ENCODE results near the gene SUPT3H. TPM values are rescaled to one million over a fixed set of nuclear protein-coding genes. Genes with fewer than 3 reads are reported as not detected.
A peak's percentile ranks its signal among the peaks of the same experiment; 100 is the strongest.

SUPT3H gene
- total and polyA plus RNA-seq, 4 donors: 0.85 to 4.8 (median 2.4) TPM

- Histone ChIP-seq H3K36me3 (ENCODE audit: control insufficient read depth in 4 of 4, insufficient read depth in 3 of 4, low read depth in 1 of 4, low read length in 3 of 4) (no peaks in the 10 kb centered on the region), H3K9me3 (ENCODE audit: control insufficient read depth in 4 of 4, low read length in 3 of 4) (no peaks in the 10 kb centered on the region), H3K4me1 (ENCODE audit: control insufficient read depth in 4 of 4, insufficient read depth in 4 of 4, low read length in 3 of 4) (no peaks in the 10 kb centered on the region), H3K27ac (ENCODE audit: low read depth in 1 of 2, low read length in 2 of 2) (no peak overlapping the region), H3K27me3 (ENCODE audit: control insufficient read depth in 4 of 4, insufficient read depth in 4 of 4, low read length in 3 of 4) (no peaks in the 10 kb centered on the region), H3K9ac (ENCODE audit: low read depth in 1 of 2, low read length in 2 of 2) (no peak overlapping the region), H3K4me3 (ENCODE audit: low read depth in 1 of 3, low read length in 3 of 3) (no peak overlapping the region)
- no peak for DNase-seq (ENCODE audit: low spot score)
- 83% methylated on average over 2 of the region's 2 CpGs for WGBS
- peak; percentile 87 for TF ChIP-seq YY1 (IDR thresholded peaks at IDR 0.05)
- peak; percentile 19 to 41 for TF ChIP-seq HNF4A (conservative IDR thresholded peaks at IDR 0.05)
- peak; percentile 8 for TF ChIP-seq HNF4G (IDR thresholded peaks at IDR 0.05)
- TF ChIP-seq ZBTB33 (IDR thresholded peaks at IDR 0.05): no peak
- TF ChIP-seq FOXA1 (IDR thresholded peaks at IDR 0.05): no peak
- no peak for TF ChIP-seq CTCF (IDR thresholded peaks at IDR 0.05; ENCODE audit: low read depth, low read length, missing input control)
- peak in 1 of 2 donors; percentile 26 for TF ChIP-seq RAD21 (IDR thresholded peaks at IDR 0.05)
- no peak for TF ChIP-seq MAX (IDR thresholded peaks at IDR 0.05)
- TF ChIP-seq ATF3 (IDR thresholded peaks at IDR 0.05): peak; percentile 82
Observed at GRCh38 chr6:45026003-45026516, 351.7 kb downstream of the SUPT3H start.

GRCh38 chr6:45024610-45025009 lies 353.1 kb downstream of the SUPT3H start:
- TF ChIP-seq HNF4A (conservative IDR thresholded peaks at IDR 0.05) (no peak), GABPA (IDR thresholded peaks at IDR 0.05 in 1 of 2, conservative IDR thresholded peaks at IDR 0.05 in 1 of 2) (no peak), TAF1 (conservative IDR thresholded peaks at IDR 0.05) (no peak), MAX (IDR thresholded peaks at IDR 0.05) (no peak), CTCF (IDR thresholded peaks at IDR 0.05; ENCODE audit: low read depth, low read length, missing input control) (no peak), FOXA1 (IDR thresholded peaks at IDR 0.05) (no peak), ZBTB33 (IDR thresholded peaks at IDR 0.05) (no peak), RAD21 (IDR thresholded peaks at IDR 0.05) (no peak), HNF4G (IDR thresholded peaks at IDR 0.05) (no peak), JUND (IDR thresholded peaks at IDR 0.05) (no peak), ATF3 (IDR thresholded peaks at IDR 0.05) (no peak), NR2F2 (IDR thresholded peaks at IDR 0.05) (no peak)
- H3K9me3 ChIP-seq (ENCODE audit: control insufficient read depth in 4 of 4, low read length in 3 of 4): no peaks in the 10 kb centered on the region
- H3K27me3 ChIP-seq (ENCODE audit: control insufficient read depth in 4 of 4, insufficient read depth in 4 of 4, low read length in 3 of 4): no peaks in the 10 kb centered on the region
- H3K36me3 ChIP-seq (ENCODE audit: control insufficient read depth in 4 of 4, insufficient read depth in 3 of 4, low read depth in 1 of 4, low read length in 3 of 4): no peaks in the 10 kb centered on the region
- no peak overlapping the region for H3K9ac ChIP-seq (ENCODE audit: low read depth in 1 of 2, low read length in 2 of 2)
- H3K4me1 ChIP-seq (ENCODE audit: control insufficient read depth in 4 of 4, insufficient read depth in 4 of 4, low read length in 3 of 4): no peaks in the 10 kb centered on the region
- H3K4me3 ChIP-seq (ENCODE audit: low read depth in 1 of 3, low read length in 3 of 3): no peak overlapping the region
- no peak for DNase-seq (ENCODE audit: low spot score)
- no peak overlapping the region for H3K27ac ChIP-seq (ENCODE audit: low read depth in 1 of 2, low read length in 2 of 2)
- 98% methylated on average over 3 of the region's 3 CpGs for WGBS
